BJ (cell line): ENCODE results near the gene PPHLN1. TPM values are rescaled to one million over a fixed set of nuclear protein-coding genes. Genes with fewer than 3 reads are reported as not detected.

Source experiments
- CTCF ChIA-PET: fragments of 350-600 bp; formaldehyde crosslinking; extraction: SDS; loops from one replicate; lab custom pipeline; 2021; ENCODE audit warnings: antibody characterized with exemption, inconsistent platforms; lab: Yijun Ruan, JAX
- POLR2A ChIA-PET: fragments of 300-600 bp; sonication (Branson Sonifier 250); formaldehyde crosslinking; extraction: SDS; loops from one replicate; lab custom pipeline; 2021; ENCODE audit warnings: antibody characterized with exemption; lab: Charles Lee
- DNase-seq: peaks from one replicate; pipeline ENCODE4 v3.0.0-alpha.2; 2011; ENCODE audit warnings: low read depth
- H3K27me3 ChIP-seq: 2 replicates; pipeline ENCODE4 v1.6.0; 2011; ENCODE audit warnings: low read length; ENCODE audit not compliant: control insufficient read depth, insufficient read depth
- H3K36me3 ChIP-seq: 2 replicates; pipeline ENCODE4 v1.5.1; 2011; ENCODE audit warnings: low read length; ENCODE audit not compliant: control insufficient read depth, insufficient read depth
- H3K4me3 ChIP-seq: 2 replicates; pipeline ENCODE4 v1.5.1; 2011; ENCODE audit warnings: low read depth, mild to moderate bottlenecking, control low read depth, low read length
- polyA plus RNA-seq: library from polyadenylated mRNA; depleted of rRNA; stranded (reverse); fragments of >200 nt; gene quantifications from 2 replicates; pipeline ENCODE4 v1.2.3, GENCODE V29; 2011
- TF ChIP-seq, protein P1 (sequence below): IDR thresholded peaks from 2 replicates; pipeline ENCODE4 v1.5.1; 2011; ENCODE audit warnings: low read depth, mild to moderate bottlenecking, control low read depth, inconsistent platforms, low read length, moderate library complexity; ENCODE audit not compliant: insufficient read depth

The PPHLN1 gene
- polyA plus RNA-seq, 1 experiment: 29.1 TPM

DNA sequence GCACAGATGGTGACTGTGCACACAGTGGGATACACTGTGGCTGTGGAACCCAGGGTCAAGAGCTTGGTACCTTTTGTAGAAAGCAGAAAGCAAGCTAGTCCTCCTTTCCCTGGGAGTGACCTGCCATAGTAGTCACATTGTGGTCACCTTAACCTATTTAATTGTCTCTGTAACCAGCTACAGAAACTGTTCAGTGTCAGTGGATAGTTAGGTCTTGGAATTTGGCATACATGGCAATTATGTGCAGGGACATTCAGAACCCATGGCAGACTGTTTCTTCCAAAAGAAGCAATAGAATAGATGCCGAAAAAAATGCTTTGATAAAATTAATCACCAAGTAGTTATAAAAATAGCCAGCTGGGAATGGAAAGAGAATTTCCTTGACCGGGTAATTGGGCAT is 30.4 kb downstream of the PPHLN1 start:
- TF ChIP-seq, protein P1, sequence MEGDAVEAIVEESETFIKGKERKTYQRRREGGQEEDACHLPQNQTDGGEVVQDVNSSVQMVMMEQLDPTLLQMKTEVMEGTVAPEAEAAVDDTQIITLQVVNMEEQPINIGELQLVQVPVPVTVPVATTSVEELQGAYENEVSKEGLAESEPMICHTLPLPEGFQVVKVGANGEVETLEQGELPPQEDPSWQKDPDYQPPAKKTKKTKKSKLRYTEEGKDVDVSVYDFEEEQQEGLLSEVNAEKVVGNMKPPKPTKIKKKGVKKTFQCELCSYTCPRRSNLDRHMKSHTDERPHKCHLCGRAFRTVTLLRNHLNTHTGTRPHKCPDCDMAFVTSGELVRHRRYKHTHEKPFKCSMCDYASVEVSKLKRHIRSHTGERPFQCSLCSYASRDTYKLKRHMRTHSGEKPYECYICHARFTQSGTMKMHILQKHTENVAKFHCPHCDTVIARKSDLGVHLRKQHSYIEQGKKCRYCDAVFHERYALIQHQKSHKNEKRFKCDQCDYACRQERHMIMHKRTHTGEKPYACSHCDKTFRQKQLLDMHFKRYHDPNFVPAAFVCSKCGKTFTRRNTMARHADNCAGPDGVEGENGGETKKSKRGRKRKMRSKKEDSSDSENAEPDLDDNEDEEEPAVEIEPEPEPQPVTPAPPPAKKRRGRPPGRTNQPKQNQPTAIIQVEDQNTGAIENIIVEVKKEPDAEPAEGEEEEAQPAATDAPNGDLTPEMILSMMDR: no peak
- Histone ChIP-seq H3K4me3 (no peak overlapping the region), H3K27me3 (no peaks in the 10 kb centered on the region), H3K36me3 (peaks cover 5% of the 10 kb centered on the region)
- ChIA-PET POLR2A (no interaction called here), CTCF (interaction anchor here (1.8 kb wide), 1 partner anchor 16 kb away, joined by 9 read pairs; no protein-coding TSS in a partner anchor)
- DNase-seq: no peak

DNA sequence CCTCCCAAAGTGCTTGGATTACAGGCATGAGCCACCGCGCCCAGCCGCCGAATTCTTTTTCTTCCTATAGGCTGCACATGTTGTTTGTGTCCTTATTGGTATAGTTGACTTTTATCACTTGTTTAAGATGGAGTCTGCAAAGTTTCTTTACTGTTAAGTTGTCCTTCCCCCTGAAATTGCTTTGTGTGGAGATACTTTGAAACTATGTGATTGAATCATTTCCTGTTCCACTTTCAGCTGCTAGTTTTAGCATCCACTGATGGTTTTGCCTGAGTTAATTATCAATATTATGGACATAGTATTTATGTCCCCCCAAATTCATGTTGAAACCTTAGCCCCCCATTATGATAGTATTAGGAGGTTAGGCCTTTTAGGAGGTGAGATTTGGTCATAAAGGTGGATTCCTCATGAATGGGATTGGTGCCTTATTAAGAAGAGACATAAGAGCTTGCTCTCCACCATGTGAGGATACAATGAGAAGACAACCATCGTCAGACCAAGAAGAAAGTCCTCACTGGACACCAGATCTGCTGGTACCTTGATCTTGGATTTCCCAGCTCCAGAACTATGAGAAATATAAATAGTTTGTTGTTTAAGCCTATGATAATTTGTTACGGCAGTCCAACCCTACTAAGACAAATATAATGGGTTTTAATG is 34.9 kb downstream of the PPHLN1 start:
- Histone ChIP-seq H3K4me3 (no peak overlapping the region), H3K36me3 (0 out of 2 replicates have a peak, but pooled peaks cover 3% of the 10 kb centered on the region), H3K27me3 (no peaks in the 10 kb centered on the region)
- TF ChIP-seq, protein P1: no peak
- POLR2A ChIA-PET: no interaction called here
- no peak for DNase-seq
- CTCF ChIA-PET: interaction anchor here (1.2 kb wide), 1 partner anchor 11 kb away, joined by 6 read pairs; no protein-coding TSS in a partner anchor

DNA sequence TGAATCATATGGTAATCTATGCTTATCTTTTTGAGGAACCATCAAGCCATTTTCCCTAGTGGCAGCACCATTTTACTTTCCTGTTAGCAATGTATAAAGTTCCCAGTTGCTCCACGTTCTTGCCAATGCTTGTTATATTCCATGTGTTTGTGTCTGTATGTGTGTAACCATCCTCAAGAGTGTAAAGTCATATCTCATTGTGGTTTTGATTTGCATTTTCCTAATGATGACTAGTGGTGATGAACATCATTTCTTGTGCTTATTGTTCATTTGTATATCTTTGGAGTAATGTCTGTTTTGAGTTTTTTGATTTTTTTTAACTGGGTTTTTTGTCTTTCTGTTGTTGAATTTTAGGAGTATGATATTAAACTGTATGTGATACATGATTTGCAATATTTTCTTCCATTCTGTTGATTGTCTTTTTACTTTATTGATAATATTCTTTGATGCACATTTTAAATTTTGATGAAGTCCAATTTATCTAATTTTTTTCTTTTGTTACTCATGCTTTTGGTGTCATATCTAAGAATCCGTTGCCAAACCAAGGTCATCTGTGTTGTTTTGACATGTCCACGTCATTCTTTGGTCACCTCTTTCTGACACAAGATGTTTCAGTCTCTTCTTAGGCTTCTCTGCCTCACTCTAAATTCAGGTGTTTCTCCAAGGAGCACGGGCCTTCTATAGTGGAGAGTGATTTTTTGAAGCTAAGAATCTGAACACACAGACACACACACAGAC is 36.1 kb downstream of the PPHLN1 start:
- POLR2A ChIA-PET: no interaction called here
- DNase-seq: no peak
- CTCF ChIA-PET: interaction anchor here (1.8 kb wide), 1 partner anchor 10 kb away, joined by 8 read pairs; no protein-coding TSS in a partner anchor
- Histone ChIP-seq H3K36me3 (no peaks in the 10 kb centered on the region), H3K4me3 (no peak overlapping the region), H3K27me3 (no peaks in the 10 kb centered on the region)
- TF ChIP-seq, protein P1: no peak

DNA sequence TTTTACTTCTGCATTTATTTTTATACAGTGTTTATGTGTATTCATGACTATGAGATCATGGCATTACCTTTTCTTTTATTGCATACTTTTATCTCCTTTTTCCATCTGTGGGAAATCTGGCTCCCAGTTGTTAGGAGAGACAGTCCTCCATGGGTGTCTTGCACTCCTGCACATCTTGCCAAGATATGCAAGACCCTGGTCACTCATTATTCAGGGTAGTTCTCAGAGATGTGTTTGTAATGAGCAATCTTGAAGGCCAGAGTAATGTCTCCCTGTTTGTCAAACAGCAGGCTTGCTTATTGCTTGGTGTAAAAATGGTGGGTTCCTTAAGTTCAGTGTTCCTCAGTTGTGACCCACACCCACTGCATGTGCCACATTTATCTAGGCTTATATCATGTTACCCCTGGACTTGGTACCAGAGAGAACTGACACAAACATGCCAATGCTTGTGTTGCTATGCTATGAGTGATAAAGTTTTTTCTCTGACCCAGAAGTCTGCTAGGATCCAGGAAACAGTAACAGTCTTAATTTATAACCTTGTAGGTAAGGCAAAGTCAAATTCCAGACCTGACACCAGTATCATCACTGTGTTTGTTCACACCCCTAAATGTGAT is 36.8 kb downstream of the PPHLN1 start:
- Histone ChIP-seq H3K27me3 (no peaks in the 10 kb centered on the region), H3K4me3 (no peak overlapping the region), H3K36me3 (no peaks in the 10 kb centered on the region)
- peak; percentile 23 for DNase-seq
- ChIA-PET POLR2A (no interaction called here), CTCF (interaction anchor here (1.8 kb wide), 1 partner anchor 10 kb away, joined by 8 read pairs; no protein-coding TSS in a partner anchor)
- TF ChIP-seq, protein P1: no peak

DNA sequence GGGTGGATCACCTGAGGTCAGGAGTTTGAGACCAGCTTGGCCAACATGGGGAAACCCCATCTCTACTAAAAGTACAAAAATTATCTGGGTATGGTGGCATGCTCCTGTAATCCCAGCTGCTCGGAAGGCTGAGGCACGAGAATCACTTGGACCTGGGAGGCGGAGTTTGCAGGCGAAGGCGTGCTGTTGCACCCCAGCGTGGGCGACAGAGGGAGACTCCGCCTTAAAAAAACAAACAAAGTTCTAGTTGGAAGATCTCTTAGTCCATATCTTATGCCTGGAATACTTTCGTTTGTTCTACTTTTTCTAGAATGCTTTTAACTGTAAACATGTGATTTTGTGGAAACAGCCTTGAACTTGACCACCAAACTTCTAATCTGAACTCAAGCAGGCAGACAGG is 38.7 kb downstream of the PPHLN1 start:
- H3K36me3 ChIP-seq: no peaks in the 10 kb centered on the region
- no peak overlapping the region for H3K4me3 ChIP-seq
- no peak for DNase-seq
- TF ChIP-seq, protein P1: no peak
- POLR2A ChIA-PET: no interaction called here
- CTCF ChIA-PET: no interaction called here
- no peaks in the 10 kb centered on the region for H3K27me3 ChIP-seq
